ENCODE data around the gene EMX2. TPM values are rescaled to one million over a fixed set of nuclear protein-coding genes. Genes with fewer than 3 reads are reported as not detected.

EMX2 gene
- total RNA-seq: not detected in 2 replicates

DNA sequence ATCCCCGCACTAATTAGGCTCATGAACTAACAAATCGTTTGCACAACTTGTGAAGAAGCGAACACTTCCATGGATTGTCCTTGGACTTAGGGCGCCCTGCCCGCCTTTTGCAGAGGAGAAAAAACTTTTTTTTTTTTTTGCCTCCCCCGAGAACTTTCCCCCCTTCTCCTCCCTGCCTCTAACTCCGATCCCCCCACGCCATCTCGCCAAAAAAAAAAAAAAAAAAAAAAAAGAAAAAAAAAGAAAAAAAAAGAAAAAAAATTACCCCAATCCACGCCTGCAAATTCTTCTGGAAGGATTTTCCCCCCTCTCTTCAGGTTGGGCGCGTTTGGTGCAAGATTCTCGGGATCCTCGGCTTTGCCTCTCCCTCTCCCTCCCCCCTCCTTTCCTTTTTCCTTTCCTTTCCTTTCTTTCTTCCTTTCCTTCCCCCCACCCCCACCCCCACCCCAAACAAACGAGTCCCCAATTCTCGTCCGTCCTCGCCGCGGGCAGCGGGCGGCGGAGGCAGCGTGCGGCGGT is at the start of gene EMX2:
Gene EMX2, plus strand, starts transcription at position 41 of the 519 bp plus-strand sequence. CDS start 522 bp downstream, outside the sequence.

Other genes starting within 250 kb of the EMX2 start
- gene PDZD8, start 167.3 kb upstream of the EMX2 start, total RNA-seq: 19.8 and 25.0 TPM in 2 replicates